K562 (cell line): ENCODE data around the gene JAKMIP2. TPM values are rescaled to one million over a fixed set of nuclear protein-coding genes. Genes with fewer than 3 reads are reported as not detected.

ENCODE experiments used
- CHCHD3 ChIP-seq: fragments of 250-450 bp; sonication (Bioruptor Pico); IDR thresholded peaks from 2 replicates; pipeline ENCODE4 v2.1.2; 2022; ENCODE audit warnings: mild to moderate bottlenecking
- SNIP1 ChIP-seq: fragments of 450-650 bp; IDR thresholded peaks from 2 replicates; pipeline ENCODE4 v1.7.1; 2017; ENCODE audit warnings: low read depth, mild to moderate bottlenecking
- SRSF7 ChIP-seq: fragments of 200-400 bp; formaldehyde crosslinking; optimal IDR thresholded peaks from 2 replicates; pipeline ENCODE3; 2017; ENCODE audit warnings: mild to moderate bottlenecking, low read depth, low read length
- polyA plus RNA-seq, 8 experiments: library from polyadenylated mRNA; depleted of rRNA in 4 of 8; stranded (reverse) in 5 of 8; unstranded in 3 of 8; fragments of >200 nt; fragmentation: Nextera tagmentation in 2 of 8; fragmentation: Illumina TruSeq in 1 of 8; extraction: Ambion mirVana in 2 of 8; extraction: Trizol in 1 of 8; gene quantifications; 2 replicates each; pipeline versions ENCODE4 v1.2.1 to v1.2.3, GENCODE V29; 2011 to 2014; ENCODE audit warnings: inconsistent platforms in 1 of 8, missing spikeins in 1 of 8
- total RNA-seq, 7 experiments: library from RNA; depleted of rRNA in 6 of 7; stranded (reverse); fragments of >200 nt in 6 of 7; fragmentation: Illumina TruSeq in 2 of 7; extraction: Trizol in 2 of 7; gene quantifications; 2 replicates each; pipeline versions ENCODE4 v1.2.1 to v1.2.3, GENCODE V29; 2011 to 2021; ENCODE audit warnings: low replicate concordance in 1 of 7
- TF ChIP-seq, protein P1 (sequence below): fragments of 250-450 bp; sonication (Bioruptor Pico); IDR thresholded peaks from 2 replicates; pipeline ENCODE4 v1.8.0; 2021; ENCODE audit warnings: borderline replicate concordance, mild to moderate bottlenecking, moderate library complexity; ENCODE audit not compliant: poor library complexity, severe bottlenecking
- TF ChIP-seq, protein P2 (sequence below): sonication (generic); formaldehyde crosslinking; IDR thresholded peaks from 2 replicates; pipeline ENCODE4 v1.8.0; 2023; ENCODE audit warnings: missing genetic modification reagents, mild to moderate bottlenecking, borderline replicate concordance
- TF ChIP-seq, protein P3 (sequence below): fragments of 450-650 bp; conservative IDR thresholded peaks from 2 replicates; pipeline ENCODE4 v1.6.1; 2016; ENCODE audit warnings: missing genetic modification characterization, low read depth, mild to moderate bottlenecking, missing compliant biosample characterization, moderate library complexity
- TF ChIP-seq, protein P4 (sequence below): fragments of 250-450 bp; sonication (Bioruptor Pico); IDR thresholded peaks from 2 replicates; pipeline ENCODE4 v1.8.0; 2022; ENCODE audit warnings: moderate library complexity, mild to moderate bottlenecking, inconsistent platforms
- TF ChIP-seq, protein P5 (sequence below): sonication (generic); formaldehyde crosslinking; IDR thresholded peaks from 2 replicates; pipeline ENCODE4 v1.9.0; 2022; ENCODE audit warnings: mild to moderate bottlenecking, missing genetic modification reagents

JAKMIP2 gene
- total and polyA plus RNA-seq, 9 of the 15 experiments (the other 6 are each of a cell fraction or from before 2014, with no cell fraction given), result not detected

DNA sequence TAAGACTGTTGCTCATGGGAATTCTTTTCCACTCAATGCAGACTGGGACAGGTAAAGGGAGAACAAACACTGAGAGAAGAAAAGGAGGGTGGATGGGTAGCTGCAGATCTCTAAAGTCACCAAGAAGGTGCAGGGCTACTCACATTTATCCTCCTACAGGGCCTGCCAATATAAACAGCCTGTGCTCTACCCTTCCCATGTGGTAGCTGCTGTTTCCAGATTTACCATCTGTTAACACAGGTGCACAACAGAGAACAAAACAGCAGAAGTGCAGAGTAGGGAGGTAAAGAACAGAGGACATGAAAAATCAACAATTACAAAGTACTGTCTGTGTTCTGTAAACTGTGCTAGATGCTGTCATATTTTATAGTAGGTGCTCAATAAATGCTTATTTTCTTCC lies 26.0 kb downstream of the JAKMIP2 start (continued):
- TF ChIP-seq, protein P1, sequence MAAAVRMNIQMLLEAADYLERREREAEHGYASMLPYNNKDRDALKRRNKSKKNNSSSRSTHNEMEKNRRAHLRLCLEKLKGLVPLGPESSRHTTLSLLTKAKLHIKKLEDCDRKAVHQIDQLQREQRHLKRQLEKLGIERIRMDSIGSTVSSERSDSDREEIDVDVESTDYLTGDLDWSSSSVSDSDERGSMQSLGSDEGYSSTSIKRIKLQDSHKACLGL (CRISPR knock-in tag), result no peak
- TF ChIP-seq, protein P2, sequence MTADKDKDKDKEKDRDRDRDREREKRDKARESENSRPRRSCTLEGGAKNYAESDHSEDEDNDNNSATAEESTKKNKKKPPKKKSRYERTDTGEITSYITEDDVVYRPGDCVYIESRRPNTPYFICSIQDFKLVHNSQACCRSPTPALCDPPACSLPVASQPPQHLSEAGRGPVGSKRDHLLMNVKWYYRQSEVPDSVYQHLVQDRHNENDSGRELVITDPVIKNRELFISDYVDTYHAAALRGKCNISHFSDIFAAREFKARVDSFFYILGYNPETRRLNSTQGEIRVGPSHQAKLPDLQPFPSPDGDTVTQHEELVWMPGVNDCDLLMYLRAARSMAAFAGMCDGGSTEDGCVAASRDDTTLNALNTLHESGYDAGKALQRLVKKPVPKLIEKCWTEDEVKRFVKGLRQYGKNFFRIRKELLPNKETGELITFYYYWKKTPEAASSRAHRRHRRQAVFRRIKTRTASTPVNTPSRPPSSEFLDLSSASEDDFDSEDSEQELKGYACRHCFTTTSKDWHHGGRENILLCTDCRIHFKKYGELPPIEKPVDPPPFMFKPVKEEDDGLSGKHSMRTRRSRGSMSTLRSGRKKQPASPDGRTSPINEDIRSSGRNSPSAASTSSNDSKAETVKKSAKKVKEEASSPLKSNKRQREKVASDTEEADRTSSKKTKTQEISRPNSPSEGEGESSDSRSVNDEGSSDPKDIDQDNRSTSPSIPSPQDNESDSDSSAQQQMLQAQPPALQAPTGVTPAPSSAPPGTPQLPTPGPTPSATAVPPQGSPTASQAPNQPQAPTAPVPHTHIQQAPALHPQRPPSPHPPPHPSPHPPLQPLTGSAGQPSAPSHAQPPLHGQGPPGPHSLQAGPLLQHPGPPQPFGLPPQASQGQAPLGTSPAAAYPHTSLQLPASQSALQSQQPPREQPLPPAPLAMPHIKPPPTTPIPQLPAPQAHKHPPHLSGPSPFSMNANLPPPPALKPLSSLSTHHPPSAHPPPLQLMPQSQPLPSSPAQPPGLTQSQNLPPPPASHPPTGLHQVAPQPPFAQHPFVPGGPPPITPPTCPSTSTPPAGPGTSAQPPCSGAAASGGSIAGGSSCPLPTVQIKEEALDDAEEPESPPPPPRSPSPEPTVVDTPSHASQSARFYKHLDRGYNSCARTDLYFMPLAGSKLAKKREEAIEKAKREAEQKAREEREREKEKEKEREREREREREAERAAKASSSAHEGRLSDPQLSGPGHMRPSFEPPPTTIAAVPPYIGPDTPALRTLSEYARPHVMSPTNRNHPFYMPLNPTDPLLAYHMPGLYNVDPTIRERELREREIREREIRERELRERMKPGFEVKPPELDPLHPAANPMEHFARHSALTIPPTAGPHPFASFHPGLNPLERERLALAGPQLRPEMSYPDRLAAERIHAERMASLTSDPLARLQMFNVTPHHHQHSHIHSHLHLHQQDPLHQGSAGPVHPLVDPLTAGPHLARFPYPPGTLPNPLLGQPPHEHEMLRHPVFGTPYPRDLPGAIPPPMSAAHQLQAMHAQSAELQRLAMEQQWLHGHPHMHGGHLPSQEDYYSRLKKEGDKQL, result no peak
- TF ChIP-seq, protein P3, sequence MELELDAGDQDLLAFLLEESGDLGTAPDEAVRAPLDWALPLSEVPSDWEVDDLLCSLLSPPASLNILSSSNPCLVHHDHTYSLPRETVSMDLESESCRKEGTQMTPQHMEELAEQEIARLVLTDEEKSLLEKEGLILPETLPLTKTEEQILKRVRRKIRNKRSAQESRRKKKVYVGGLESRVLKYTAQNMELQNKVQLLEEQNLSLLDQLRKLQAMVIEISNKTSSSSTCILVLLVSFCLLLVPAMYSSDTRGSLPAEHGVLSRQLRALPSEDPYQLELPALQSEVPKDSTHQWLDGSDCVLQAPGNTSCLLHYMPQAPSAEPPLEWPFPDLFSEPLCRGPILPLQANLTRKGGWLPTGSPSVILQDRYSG (tag), result no peak
- TF ChIP-seq SRSF7, result no peak
- TF ChIP-seq, protein P4, sequence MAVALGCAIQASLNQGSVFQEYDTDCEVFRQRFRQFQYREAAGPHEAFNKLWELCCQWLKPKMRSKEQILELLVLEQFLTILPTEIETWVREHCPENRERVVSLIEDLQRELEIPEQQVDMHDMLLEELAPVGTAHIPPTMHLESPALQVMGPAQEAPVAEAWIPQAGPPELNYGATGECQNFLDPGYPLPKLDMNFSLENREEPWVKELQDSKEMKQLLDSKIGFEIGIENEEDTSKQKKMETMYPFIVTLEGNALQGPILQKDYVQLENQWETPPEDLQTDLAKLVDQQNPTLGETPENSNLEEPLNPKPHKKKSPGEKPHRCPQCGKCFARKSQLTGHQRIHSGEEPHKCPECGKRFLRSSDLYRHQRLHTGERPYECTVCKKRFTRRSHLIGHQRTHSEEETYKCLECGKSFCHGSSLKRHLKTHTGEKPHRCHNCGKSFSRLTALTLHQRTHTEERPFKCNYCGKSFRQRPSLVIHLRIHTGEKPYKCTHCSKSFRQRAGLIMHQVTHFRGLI, result no peak
- TF ChIP-seq, protein P5, sequence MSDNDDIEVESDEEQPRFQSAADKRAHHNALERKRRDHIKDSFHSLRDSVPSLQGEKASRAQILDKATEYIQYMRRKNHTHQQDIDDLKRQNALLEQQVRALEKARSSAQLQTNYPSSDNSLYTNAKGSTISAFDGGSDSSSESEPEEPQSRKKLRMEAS (CRISPR knock-in tag), result no peak
- TF ChIP-seq CHCHD3 (CRISPR knock-in tag), result no peak
- no peak for TF ChIP-seq SNIP1
